Immature natural killer cell (primary cell): ENCODE measurements around the gene FAM20A. TPM values are rescaled to one million over a fixed set of nuclear protein-coding genes. Genes with fewer than 3 reads are reported as not detected.

Experiments used
- DNase-seq, 3 donors: peaks; one replicate each; pipeline ENCODE4 v3.0.0; 2022; ENCODE audit warnings: mixed read lengths in 1 of 3
- H3K27ac Mint-ChIP-seq, 6 donors: one replicate each; pipeline ENCODE4 v1.8.0; 2020; ENCODE audit warnings: mixed read lengths in 6 of 6, mild to moderate bottlenecking in 5 of 6, inconsistent platforms in 4 of 6, moderate library complexity in 3 of 6
- H3K27me3 Mint-ChIP-seq, 3 donors: one replicate each; pipeline ENCODE4 v1.8.0; 2020 to 2021; ENCODE audit warnings: low read depth in 3 of 3, mild to moderate bottlenecking in 3 of 3, mixed read lengths in 3 of 3, moderate library complexity in 3 of 3, inconsistent platforms in 1 of 3
- H3K36me3 Mint-ChIP-seq, 3 donors: one replicate each; pipeline ENCODE4 v1.8.0; 2020; ENCODE audit warnings: mixed read lengths in 3 of 3, inconsistent platforms in 2 of 3, mild to moderate bottlenecking in 2 of 3
- H3K4me1 Mint-ChIP-seq, 2 donors: one replicate each; pipeline ENCODE4 v1.8.0; 2020; ENCODE audit warnings: inconsistent platforms in 2 of 2, mild to moderate bottlenecking in 2 of 2, mixed read lengths in 2 of 2, moderate library complexity in 1 of 2
- H3K4me3 Mint-ChIP-seq, 5 donors: one replicate each; pipeline ENCODE4 v1.8.0; 2020; ENCODE audit warnings: mild to moderate bottlenecking in 5 of 5, mixed read lengths in 5 of 5, inconsistent platforms in 3 of 5, moderate library complexity in 3 of 5
- H3K9me3 Mint-ChIP-seq, 6 donors: one replicate each; pipeline ENCODE4 v1.8.0; 2020; ENCODE audit warnings: mild to moderate bottlenecking in 6 of 6, mixed read lengths in 6 of 6, inconsistent platforms in 4 of 6, moderate library complexity in 3 of 6
- polyA plus RNA-seq, 3 donors: library from polyadenylated mRNA; unstranded; fragments of 300-500 nt; fragmentation: Illumina TruSeq; gene quantifications; one replicate each; pipeline ENCODE4 v1.2.3, GENCODE V29; 2021

The FAM20A gene
- polyA plus RNA-seq, 3 donors from 2014 or later = not detected

DNA sequence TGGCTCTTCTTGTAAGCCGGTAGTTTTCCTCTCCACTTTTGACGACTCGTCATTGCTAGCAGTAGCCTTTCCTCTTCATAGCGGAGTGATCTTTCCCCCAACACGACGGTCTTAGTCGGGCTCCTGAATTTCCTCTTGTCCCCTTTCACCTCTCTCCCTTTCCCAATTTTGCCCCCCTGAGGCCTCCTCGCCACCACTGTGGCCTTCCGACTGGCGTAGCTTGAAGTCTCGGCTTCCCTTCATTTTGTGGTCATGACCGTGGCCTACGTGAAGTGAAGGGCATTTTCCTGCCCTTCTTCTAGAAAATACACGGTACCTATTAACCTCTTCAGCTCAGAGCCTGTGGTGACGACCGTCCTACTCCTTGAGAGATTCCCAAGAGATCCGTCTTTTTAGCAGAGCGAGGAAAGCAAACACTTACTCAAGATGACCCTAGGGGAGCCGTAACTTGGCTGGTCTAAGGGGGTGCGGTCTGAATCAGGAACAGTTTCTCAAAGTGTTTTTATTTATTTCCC lies 88.2 kb downstream of the FAM20A start:
- H3K27me3 Mint-ChIP-seq = peaks cover 18 to 32% (median 28%) of the 10 kb centered on the region in 3 donors
- peak overlapping the region; percentile 96 to 100 (median 99) for H3K4me3 Mint-ChIP-seq
- H3K36me3 Mint-ChIP-seq = peaks cover 6 to 18% (median 12%) of the 10 kb centered on the region in 3 donors
- no peak for DNase-seq
- H3K9me3 Mint-ChIP-seq = peaks cover 0 to 2% (median 0%) of the 10 kb centered on the region in 6 donors
- peaks cover 66 to 87% of the 10 kb centered on the region in 2 donors for H3K4me1 Mint-ChIP-seq
- peak overlapping the region; percentile 97 to 100 (median 100) for H3K27ac Mint-ChIP-seq

DNA sequence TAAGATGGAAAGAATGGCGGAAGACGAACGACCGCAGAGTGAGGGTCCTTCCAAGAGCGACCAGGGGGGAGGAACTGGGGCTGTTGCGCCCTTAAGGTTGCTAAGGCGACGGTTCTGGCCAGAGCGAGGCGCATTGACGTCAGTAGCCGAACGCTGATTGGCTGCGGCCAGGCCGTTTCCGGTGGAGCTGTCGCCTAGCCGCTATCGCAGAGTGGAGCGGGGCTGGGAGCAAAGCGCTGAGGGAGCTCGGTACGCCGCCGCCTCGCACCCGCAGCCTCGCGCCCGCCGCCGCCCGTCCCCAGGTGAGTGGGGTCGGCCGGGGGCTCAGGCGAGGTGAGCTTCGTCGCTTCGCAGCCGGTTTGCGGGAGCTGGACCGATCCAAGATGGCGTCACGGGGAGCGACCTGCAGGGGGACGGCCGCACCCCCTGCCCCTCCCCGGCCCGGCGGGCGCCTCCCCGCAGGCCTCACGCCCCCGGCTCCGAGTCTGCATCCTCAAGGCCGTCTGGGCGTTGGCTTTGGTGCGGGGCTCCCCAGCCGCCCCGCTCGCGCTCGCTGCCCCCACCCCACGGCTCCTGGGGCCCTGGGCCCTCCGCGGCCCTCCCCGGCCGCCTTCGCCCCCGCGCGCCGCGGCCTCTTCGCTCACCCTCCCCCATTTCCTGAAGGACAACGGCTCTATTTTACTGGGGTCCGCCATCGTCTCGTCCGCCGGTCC lies 88.8 kb downstream of the FAM20A start, which contains the start of gene PRKAR1A:
Gene PRKAR1A, plus strand, starts transcription at position 184 of the 713 bp plus-strand sequence. CDS start 2,970 bp downstream, outside the sequence.
- peak; percentile 99 for DNase-seq
- Mint-ChIP-seq H3K9me3 (peaks cover 0 to 2% (median 0%) of the 10 kb centered on the region in 6 donors), H3K27ac (peak within 1 kb of the TSS; percentile 99 to 100 (median 100)), H3K4me3 (peak within 1 kb of the TSS; percentile 96 to 100 (median 99)), H3K4me1 (peaks cover 69 to 87% of the 10 kb centered on the region in 2 donors), H3K27me3 (peaks cover 18 to 32% (median 28%) of the 10 kb centered on the region in 3 donors), H3K36me3 (peaks cover 6 to 15% (median 12%) of the 10 kb centered on the region in 3 donors)

DNA sequence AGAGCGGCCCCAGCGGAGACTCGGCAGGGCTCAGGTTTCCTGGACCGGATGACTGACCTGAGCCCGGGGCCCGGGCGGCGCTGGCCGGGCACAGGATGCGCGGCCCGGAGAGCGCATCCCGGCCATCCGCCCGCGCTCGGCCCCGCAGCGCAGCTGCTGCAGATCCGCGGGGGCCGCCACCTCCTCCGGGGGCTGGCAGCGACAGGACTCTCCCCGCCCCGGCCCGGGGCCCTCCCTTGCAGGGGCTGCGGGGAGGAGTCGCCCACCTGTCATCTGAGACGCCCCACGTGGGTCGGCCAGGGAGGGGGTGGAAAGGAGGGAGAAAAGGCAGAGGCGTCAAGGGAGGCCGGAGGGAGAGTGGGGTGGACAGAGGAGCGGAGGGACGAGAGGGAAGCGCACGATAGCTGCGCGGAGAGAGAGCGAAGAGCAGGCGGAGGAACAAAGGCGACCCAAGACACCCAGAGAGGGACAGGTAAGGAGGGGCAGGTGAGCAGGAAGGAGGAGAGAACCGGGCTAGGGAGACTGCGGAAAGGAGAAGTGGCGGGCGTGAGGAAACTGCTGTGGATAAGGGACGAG lies 89.4 kb downstream of the FAM20A start:
- H3K27ac Mint-ChIP-seq = peak overlapping the region; percentile 99 to 100 (median 100)
- peaks cover 18 to 32% (median 28%) of the 10 kb centered on the region in 3 donors for H3K27me3 Mint-ChIP-seq
- H3K4me3 Mint-ChIP-seq = peak overlapping the region; percentile 95 to 100 (median 97)
- peaks cover 69 to 85% of the 10 kb centered on the region in 2 donors for H3K4me1 Mint-ChIP-seq
- peaks cover 0 to 2% (median 0%) of the 10 kb centered on the region in 6 donors for H3K9me3 Mint-ChIP-seq
- H3K36me3 Mint-ChIP-seq = peaks cover 3 to 9% (median 7%) of the 10 kb centered on the region in 3 donors
- DNase-seq = peak in 2 of 3 donors; percentile 77 to 78

DNA sequence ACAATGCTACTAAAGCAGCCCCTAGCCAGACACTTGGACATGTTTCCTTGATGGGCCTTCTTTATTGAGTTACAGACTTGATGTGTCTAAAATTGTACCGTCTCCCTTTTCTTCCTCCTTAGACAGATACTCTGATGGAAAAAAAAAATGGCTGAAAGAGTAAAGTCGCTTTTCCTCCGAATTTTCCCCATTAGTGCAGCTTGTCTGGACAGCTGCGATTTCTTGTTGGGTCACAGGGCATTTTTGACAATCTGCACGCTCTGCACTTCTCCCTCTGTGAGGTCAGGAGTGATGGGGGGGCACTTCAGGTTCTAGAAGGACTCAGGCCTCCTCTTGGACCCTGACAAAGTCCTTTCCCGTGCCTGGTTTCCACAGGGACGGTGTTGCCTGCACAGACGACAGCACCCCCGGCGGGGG lies 89.9 kb downstream of the FAM20A start:
- H3K4me1 Mint-ChIP-seq = peaks cover 67 to 80% of the 10 kb centered on the region in 2 donors
- DNase-seq = no peak

DNA sequence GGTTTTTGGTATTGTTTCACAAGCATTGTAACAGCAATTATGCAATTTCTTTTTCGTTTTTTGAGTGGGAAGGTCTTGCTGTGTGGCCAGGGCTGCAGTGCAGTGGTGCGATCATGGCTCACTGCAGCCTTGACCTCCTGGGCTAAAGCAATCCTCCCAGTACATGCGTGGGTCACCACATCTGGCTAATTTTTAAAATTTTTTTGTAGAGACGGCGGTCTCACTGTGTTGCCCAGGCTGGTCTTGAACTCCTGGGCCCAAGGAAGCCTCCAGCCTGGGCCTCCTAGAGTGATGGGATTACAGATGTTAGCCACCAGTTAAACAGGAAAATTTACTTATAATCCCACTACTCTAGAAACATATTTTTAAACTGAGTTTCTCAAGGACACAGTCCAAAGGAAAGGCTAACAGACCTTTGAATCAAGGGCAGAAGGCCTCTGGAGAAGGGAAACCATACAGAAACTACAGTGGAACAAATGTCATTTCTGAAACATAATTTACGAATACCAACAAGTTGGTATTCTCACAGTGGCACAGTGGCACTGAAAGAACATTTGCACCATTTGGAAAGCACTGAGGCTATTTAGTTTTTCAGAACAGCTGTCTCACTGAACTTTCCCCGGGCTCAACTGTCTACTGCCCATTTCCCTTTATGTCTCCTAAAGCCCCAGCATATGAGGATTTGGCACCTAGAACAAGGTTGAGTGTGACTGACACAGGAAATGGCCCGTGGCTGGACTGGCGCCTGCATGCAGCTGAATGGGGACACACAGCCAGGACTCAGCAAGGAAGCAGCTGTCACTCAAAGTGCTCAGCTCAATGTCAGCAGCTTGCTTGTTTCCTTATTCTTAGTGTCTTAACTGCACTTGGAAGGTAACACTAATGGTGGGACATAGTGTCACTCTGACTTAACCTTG lies 91.8 kb downstream of the FAM20A start:
- no peaks in the 10 kb centered on the region for H3K36me3 Mint-ChIP-seq

More for the DNA sequence above, 89.9 kb downstream of the FAM20A start:
- H3K4me3 Mint-ChIP-seq = peak overlapping the region; percentile 77 to 86 (median 84)
- peak overlapping the region; percentile 90 to 99 (median 96) for H3K27ac Mint-ChIP-seq
- H3K9me3 Mint-ChIP-seq = peaks cover 0 to 2% (median 0%) of the 10 kb centered on the region in 6 donors
- H3K36me3 Mint-ChIP-seq = peaks cover 3 to 7% (median 5%) of the 10 kb centered on the region in 3 donors
- H3K27me3 Mint-ChIP-seq = peaks cover 18 to 32% (median 28%) of the 10 kb centered on the region in 3 donors

DNA sequence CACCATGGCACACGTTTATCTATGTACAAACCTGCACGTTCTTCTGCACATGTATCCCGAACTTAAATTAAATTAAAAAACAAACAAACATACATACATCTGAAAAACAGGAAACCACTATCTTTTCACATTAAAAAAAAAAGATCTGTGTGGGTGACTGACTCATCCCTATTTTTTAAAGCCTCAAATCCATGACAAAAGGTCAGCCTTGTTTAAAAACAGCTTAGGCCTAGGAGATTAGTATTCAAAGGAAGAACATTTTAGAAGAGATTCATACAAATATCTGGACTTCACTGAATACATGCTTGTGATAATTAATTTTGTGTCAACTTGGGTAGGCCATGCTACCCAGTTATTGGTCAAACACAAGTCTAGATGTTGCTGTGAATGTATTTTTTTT lies 93.6 kb downstream of the FAM20A start:
- Mint-ChIP-seq H3K9me3 (no peaks in the 10 kb centered on the region), H3K4me3 (no peak overlapping the region), H3K36me3 (no peaks in the 10 kb centered on the region), H3K27me3 (peaks cover 14 to 18% (median 15%) of the 10 kb centered on the region in 3 donors), H3K4me1 (peaks cover 38 to 46% of the 10 kb centered on the region in 2 donors), H3K27ac (peak overlapping the region in 2 of 6 donors; percentile 73 to 99)
- DNase-seq = no peak

More for the DNA sequence above, 91.8 kb downstream of the FAM20A start:
- peaks cover 18 to 32% (median 28%) of the 10 kb centered on the region in 3 donors for H3K27me3 Mint-ChIP-seq
- DNase-seq = peak; percentile 60 to 68 (median 66)
- H3K4me1 Mint-ChIP-seq = peaks cover 54 to 62% of the 10 kb centered on the region in 2 donors
- peak overlapping the region; percentile 84 to 99 (median 92) for H3K27ac Mint-ChIP-seq
- peak overlapping the region in 4 of 5 donors; percentile 6 to 77 (median 60) for H3K4me3 Mint-ChIP-seq
- peaks cover 0 to 2% (median 0%) of the 10 kb centered on the region in 6 donors for H3K9me3 Mint-ChIP-seq

DNA sequence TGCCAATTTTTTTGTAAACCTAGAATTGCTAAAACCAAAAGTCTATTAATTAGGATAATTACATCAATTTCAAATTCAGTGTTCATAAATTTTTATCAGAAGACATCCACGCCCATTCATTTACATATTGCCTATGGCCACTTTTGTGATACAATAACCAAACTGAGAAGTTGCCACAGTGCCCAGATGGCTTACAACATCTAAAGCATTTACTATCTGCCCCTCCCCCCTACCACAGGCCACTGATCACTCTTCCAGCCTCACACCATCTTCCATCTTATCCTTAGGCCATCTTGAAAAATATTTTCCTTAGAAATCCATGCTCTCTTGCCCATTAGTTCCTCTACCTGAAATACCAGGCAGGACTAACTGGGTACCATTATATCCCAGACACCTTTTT lies 95.2 kb downstream of the FAM20A start:
- Mint-ChIP-seq H3K27ac (peak overlapping the region in 2 of 6 donors; percentile 38 to 80), H3K27me3 (peaks cover 4 to 9% (median 6%) of the 10 kb centered on the region in 3 donors), H3K36me3 (peaks cover 0 to 3% (median 0%) of the 10 kb centered on the region in 3 donors), H3K9me3 (no peaks in the 10 kb centered on the region), H3K4me1 (peaks cover 28 to 40% of the 10 kb centered on the region in 2 donors), H3K4me3 (no peak overlapping the region)
- no peak for DNase-seq

DNA sequence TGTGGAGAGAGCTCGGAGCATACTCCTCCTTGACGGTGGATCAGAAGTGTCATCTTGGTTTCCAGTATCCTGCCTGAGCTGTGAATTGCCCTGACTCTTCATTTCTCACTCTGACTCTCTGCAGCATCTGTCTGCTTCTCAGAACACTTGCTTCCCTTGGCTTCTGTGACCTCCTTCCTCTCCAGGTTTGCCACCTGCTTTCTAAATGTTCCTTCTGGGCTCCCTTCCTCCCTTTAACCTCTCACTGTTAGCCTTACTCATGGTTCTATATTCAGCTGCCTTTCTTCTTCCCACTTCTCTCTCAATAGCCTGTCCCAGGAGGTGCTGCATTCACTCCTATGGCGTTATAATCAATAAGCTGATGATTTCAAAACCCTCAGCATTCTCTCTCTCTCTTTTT lies 100.1 kb downstream of the FAM20A start:
- Mint-ChIP-seq H3K4me3 (no peak overlapping the region), H3K27ac (peak overlapping the region in 2 of 6 donors; percentile 26 to 31), H3K36me3 (peaks cover 0 to 8% (median 0%) of the 10 kb centered on the region in 3 donors)

DNA sequence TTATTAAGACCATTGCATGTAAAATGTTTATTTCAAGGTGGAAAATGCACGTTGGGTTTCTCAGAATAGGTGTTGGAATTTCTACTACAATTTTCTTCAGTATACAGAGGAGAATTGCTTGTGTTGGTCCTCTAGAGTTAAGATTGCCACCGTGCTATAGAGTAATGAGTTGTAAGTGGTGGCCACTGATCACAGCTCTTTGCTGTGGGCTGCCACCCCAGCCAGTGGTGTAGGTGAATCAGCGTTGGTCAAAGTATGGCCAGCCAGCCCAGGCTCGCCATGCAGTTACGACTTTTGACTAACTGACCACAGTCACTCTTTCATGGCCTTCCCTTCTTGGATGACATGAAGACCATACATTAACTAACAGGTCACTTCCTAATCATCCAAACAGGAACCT lies 101.6 kb downstream of the FAM20A start:
- DNase-seq = no peak
- Mint-ChIP-seq H3K27ac (no peak overlapping the region), H3K27me3 (peaks cover 4 to 11% (median 9%) of the 10 kb centered on the region in 3 donors), H3K36me3 (peaks cover 0 to 8% (median 0%) of the 10 kb centered on the region in 3 donors), H3K4me3 (no peak overlapping the region), H3K4me1 (peaks cover 10 to 20% of the 10 kb centered on the region in 2 donors), H3K9me3 (no peaks in the 10 kb centered on the region)

More for the DNA sequence above, 100.1 kb downstream of the FAM20A start:
- DNase-seq = no peak
- Mint-ChIP-seq H3K4me1 (peaks cover 10 to 20% of the 10 kb centered on the region in 2 donors), H3K27me3 (peaks cover 3 to 6% (median 5%) of the 10 kb centered on the region in 3 donors), H3K9me3 (no peaks in the 10 kb centered on the region)

DNA sequence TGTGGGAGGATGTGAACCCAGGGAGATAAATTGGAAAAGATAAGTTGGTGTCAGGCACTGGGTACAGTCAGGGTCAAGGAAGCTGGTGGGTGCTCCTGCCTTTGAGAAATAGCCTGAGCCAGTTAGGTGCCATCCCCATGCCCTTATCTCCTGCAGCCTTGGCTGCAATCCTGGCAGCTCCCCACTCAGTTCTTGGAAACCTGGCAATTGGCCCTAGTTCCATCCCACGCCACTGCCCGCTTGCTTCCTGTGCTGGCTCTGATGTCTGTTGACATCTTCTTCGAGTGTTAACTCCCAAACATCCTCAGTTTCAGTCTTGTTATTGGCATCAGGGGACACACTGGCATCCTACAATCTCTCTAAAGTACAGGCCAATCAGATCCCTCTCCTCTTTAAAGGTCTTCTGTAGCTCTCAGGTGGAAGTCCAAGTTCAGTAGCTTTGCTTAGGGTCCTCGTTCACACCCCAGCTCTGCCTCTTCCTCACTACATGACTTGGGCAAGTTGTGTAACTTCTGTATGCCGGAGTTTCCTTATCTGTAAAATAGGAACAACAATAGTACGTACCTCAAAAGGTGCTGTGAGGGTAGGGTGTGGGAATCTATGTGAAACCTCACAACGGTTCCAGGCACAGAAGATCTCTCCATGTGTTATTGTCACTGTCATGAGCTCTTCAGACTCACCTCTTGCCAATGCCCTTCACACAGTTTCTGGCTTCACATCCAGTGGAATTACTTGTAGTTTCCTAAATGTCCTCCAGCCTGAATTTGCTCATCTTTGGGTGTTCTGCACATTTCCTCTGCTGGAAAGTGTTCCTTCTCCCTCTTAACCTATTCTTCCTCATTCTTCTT lies 102.5 kb downstream of the FAM20A start:
- Mint-ChIP-seq H3K36me3 (peaks cover 0 to 8% (median 0%) of the 10 kb centered on the region in 3 donors), H3K4me1 (peaks cover 10 to 20% of the 10 kb centered on the region in 2 donors)

DNA sequence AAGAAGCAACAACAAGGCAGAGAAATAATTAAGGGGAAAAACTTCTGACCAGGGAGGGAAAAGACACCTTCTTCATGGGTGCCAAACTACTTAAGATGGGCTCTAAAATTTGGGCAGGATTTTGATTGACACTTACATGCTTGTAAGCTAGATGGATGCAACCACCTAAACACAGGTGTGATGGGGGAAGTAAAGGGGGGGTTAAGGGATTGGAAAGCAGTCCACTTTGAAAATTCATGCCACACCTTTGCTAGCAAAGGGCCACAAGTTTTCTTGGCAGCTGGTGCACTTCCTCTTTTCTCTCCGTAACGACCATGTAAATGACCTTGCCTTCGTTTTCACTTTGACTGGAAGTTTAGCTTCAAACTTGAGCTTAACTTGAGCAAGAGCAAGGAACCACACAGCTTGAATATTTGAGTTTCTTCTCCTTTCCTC lies 103.3 kb downstream of the FAM20A start:
- peaks cover 10 to 20% of the 10 kb centered on the region in 2 donors for H3K4me1 Mint-ChIP-seq
- H3K9me3 Mint-ChIP-seq = no peaks in the 10 kb centered on the region

More for the DNA sequence above, 102.5 kb downstream of the FAM20A start:
- Mint-ChIP-seq H3K27ac (peak overlapping the region; percentile 10 to 82 (median 38)), H3K4me3 (peak overlapping the region in 1 of 5 donors; percentile 50), H3K9me3 (no peaks in the 10 kb centered on the region), H3K27me3 (peaks cover 4 to 11% (median 9%) of the 10 kb centered on the region in 3 donors)
- no peak for DNase-seq

DNA sequence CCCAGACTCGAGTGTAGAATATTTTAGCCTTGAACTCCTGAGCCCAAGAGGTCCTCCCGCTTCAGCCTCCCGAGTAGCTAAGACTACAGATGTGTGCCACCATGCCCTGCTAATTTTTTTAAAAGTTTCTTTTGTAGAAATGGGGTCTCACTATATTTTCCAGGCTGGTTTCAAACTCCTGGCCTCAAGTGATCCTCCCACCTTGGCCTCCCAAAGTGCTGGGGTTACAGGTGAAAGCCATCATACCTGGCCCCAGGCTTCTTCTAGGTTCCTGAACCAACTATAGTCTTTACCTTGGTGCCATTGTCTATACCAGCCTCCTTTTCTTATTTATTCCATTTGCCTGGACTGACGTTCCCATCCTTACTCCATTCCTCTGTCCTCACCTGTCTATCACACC lies 106.1 kb downstream of the FAM20A start:
- H3K36me3 Mint-ChIP-seq = peaks cover 0 to 3% (median 0%) of the 10 kb centered on the region in 3 donors
- DNase-seq = no peak
- H3K4me1 Mint-ChIP-seq = peaks cover 10 to 20% of the 10 kb centered on the region in 2 donors
- H3K27me3 Mint-ChIP-seq = peaks cover 4 to 9% (median 6%) of the 10 kb centered on the region in 3 donors
- H3K4me3 Mint-ChIP-seq = no peak overlapping the region
- H3K27ac Mint-ChIP-seq = peak overlapping the region in 2 of 6 donors; percentile 8 to 13
- H3K9me3 Mint-ChIP-seq = no peaks in the 10 kb centered on the region

More for the DNA sequence above, 103.3 kb downstream of the FAM20A start:
- Mint-ChIP-seq H3K4me3 (peak overlapping the region in 3 of 5 donors; percentile 3 to 50 (median 8)), H3K27me3 (peaks cover 4 to 11% (median 9%) of the 10 kb centered on the region in 3 donors), H3K27ac (peak overlapping the region in 5 of 6 donors; percentile 12 to 62 (median 54)), H3K36me3 (peaks cover 0 to 8% (median 0%) of the 10 kb centered on the region in 3 donors)
- no peak for DNase-seq
